K562 treated with DMSO at 1 percent for 4 hours (cell line): ENCODE measurements around the gene PRDM16. TPM values are rescaled to one million over a fixed set of nuclear protein-coding genes. Genes with fewer than 3 reads are reported as not detected.

Source experiments
- total RNA-seq: library from RNA; unstranded; fragments of 300-600 nt; gene quantifications from 2 replicates; pipeline ENCODE4 v1.2.3, GENCODE V29; 2022; ENCODE audit not compliant: insufficient read depth

Gene PRDM16
- not detected in 2 replicates for total RNA-seq

GRCh38 chr1:3068564-3069431, at the start of gene PRDM16:
Gene PRDM16 (plus strand): TSS chr1:3069203. CDS start chr1:3069260, 57 bp downstream.

DNA sequence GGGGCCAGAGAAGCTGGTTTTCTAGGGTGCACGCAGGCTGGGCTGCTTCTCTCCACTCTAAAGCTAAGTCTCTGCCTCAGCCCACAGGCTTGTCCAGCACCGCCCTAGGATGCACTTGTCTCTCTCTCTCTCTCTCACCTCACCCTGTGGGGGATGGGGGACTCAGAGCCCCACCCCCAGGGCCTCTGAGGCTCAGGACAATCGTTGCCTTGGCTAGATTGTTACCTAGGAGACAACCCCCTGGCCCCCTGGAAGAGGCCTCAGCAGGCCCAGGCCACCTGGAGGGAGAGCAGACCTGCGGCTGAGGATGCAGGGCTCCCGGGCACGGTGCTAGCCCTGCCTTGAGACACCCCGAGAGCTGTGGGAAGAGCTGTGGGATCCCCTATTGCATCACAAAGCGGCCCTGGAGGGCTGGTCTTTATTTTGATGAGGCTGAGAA, 47.8 kb upstream of the PRDM16 start, which contains the start of gene ACTRT2:
TSS of gene ACTRT2 (plus strand) at position 235 of the 439 bp plus-strand sequence. CDS start 220 bp downstream, outside the sequence.

DNA sequence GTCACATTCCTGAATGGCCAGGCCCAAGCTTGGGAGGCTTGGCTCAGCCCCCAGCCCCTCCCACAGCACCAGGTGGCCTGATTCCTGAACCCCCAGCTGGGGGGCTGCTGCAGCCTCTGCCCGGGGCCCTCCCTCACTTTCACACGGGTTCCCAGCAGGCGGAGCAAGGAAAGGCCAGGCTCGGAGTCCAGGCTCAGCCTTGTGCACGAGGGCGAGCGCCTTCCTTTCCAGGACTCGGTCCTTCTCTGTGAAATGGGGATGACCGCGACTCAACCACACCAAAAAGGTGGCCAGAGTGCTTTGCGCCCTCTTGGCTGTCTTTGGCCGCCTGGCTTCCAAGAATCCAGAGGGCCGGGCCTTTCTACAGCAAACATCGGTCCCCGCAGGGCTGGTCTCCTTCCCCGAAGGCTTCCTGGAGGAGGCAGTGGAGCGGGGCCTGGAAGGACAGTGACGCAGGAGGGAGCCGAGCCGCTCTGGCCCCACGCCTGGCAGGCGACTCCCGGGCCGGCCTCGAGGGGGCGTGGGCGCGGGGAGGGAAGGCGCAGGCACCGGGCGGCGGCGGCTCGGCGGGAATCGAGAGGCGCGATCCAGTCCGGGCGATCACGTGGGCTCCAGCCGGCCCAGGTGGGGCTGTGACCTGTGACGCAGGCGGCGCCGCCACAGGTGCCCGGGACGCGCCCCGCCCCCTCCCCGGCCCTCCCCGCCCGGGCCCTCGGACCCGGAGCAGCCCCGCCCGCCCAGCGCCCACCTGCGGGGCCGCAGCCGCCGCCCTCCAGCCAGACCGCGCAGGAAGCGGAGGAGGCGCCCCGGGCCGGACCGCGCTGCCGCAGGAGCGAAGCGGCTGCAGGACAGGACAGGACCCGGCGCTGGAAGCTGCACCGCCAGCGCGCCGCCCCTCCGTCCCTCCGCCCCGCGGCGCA, 385.1 kb downstream of the PRDM16 start, which contains the start of gene ARHGEF16:
TSS of gene ARHGEF16 (plus strand) at position 775 of the 920 bp plus-strand sequence. CDS start 8,420 bp downstream, outside the sequence.

Other genes with a start within 250 kb of the PRDM16 start
- gene ACTRT2, start 47.7 kb upstream of the PRDM16 start, total RNA-seq = not detected in 2 replicates